ENCODE results near the gene TSPAN19. TPM values are rescaled to one million over a fixed set of nuclear protein-coding genes. Genes with fewer than 3 reads are reported as not detected.

The TSPAN19 gene
- polyA plus RNA-seq, 1 of the 3 experiments (the other 2 are of a cell fraction) = 0.05 TPM

- ChIA-PET CTCF (interaction anchor here (0.7 to 1.1 kb wide), 2 partner anchors 12 to 368 kb away, joined by 3 read pairs; no protein-coding TSS in a partner anchor), POLR2A (no interaction called here)
- H3K4me2 ChIP-seq = no peak overlapping the region
- H3F3A ChIP-seq (replicated peaks; ENCODE audit: insufficient read depth) = peaks cover 6% of the 10 kb centered on the region
- H3K27ac ChIP-seq (ENCODE audit: low read depth in 2 of 2, low read length in 1 of 2) = no peak overlapping the region
- no peak overlapping the region for H3K4me3 ChIP-seq (ENCODE audit: low read depth in 2 of 2, low read length in 1 of 2)
- H3K9ac ChIP-seq = no peak overlapping the region
- H3K27me3 ChIP-seq (ENCODE audit: insufficient read depth) = no peaks in the 10 kb centered on the region
- H3K9me3 ChIP-seq = no peaks in the 10 kb centered on the region
- no peak for DNase-seq
- no peaks in the 10 kb centered on the region for H3K9me2 ChIP-seq
- no peaks in the 10 kb centered on the region for H3K79me2 ChIP-seq (ENCODE audit: insufficient read depth)
- 67% methylated on average over 1 of the region's 1 CpG for WGBS (ENCODE audit: low lambda C conversion rate)
- no peaks in the 10 kb centered on the region for H4K20me1 ChIP-seq (ENCODE audit: insufficient read depth)
- H3K4me1 ChIP-seq (ENCODE audit: control insufficient read depth in 1 of 2, insufficient read depth in 2 of 2, low read depth in 1 of 2, low read length in 1 of 2) = peaks cover 0 to 4% of the 10 kb centered on the region in 2 experiments; a peak in 2 of 4 replicates
- H2AFZ ChIP-seq (ENCODE audit: low read depth) = no peak overlapping the region
- TF ChIP-seq EZH2phosphoT487 (IDR thresholded peaks at IDR 0.05; ENCODE audit: borderline replicate concordance, low read depth) = no peak
- no peak for TF ChIP-seq JUND (IDR thresholded peaks at IDR 0.05)
- no peak for TF ChIP-seq GABPA (IDR thresholded peaks at IDR 0.05; ENCODE audit: low read depth)
- TF ChIP-seq ZBTB33 (IDR thresholded peaks at IDR 0.05; ENCODE audit: borderline replicate concordance, low read depth) = no peak
- TF ChIP-seq NRF1 (IDR thresholded peaks at IDR 0.05; ENCODE audit: low read depth, low read length) = no peak
- TF ChIP-seq IRF3 (IDR thresholded peaks at IDR 0.05; ENCODE audit: low read depth, low read length) = no peak
- no peak for TF ChIP-seq CHD2 (IDR thresholded peaks at IDR 0.05; ENCODE audit: low read length, partially characterized antibody)
- no peak for TF ChIP-seq RXRA (IDR thresholded peaks at IDR 0.05; ENCODE audit: borderline replicate concordance, low read depth)
- TF ChIP-seq SIN3A (IDR thresholded peaks at IDR 0.05; ENCODE audit: borderline replicate concordance, low read depth, low read length) = no peak
- no peak for TF ChIP-seq YY1 (IDR thresholded peaks at IDR 0.05; ENCODE audit: low read depth)
- no peak for TF ChIP-seq RCOR1 (IDR thresholded peaks at IDR 0.05; ENCODE audit: low read length)
- TF ChIP-seq RAD21 (IDR thresholded peaks at IDR 0.05; ENCODE audit: low read length) = no peak
- no peak for TF ChIP-seq USF1 (IDR thresholded peaks at IDR 0.05; ENCODE audit: borderline replicate concordance, low read depth)
- TF ChIP-seq MXI1 (IDR thresholded peaks at IDR 0.05; ENCODE audit: low read depth, low read length) = no peak
- no peak for TF ChIP-seq FOSL2 (IDR thresholded peaks at IDR 0.05; ENCODE audit: borderline replicate concordance, low read depth)
- no peaks in the 10 kb centered on the region for H3K36me3 ChIP-seq (replicated peaks in 1 of 2; ENCODE audit: control insufficient read depth in 1 of 2, insufficient read depth in 2 of 2, low read length in 1 of 2)
Measured at GRCh38 chr12:85072826-85073225, 36.7 kb upstream of the TSPAN19 start.

Measured in SK-N-SH (cell line).